Measurements from ENCODE around the gene MYL12B.

DNA sequence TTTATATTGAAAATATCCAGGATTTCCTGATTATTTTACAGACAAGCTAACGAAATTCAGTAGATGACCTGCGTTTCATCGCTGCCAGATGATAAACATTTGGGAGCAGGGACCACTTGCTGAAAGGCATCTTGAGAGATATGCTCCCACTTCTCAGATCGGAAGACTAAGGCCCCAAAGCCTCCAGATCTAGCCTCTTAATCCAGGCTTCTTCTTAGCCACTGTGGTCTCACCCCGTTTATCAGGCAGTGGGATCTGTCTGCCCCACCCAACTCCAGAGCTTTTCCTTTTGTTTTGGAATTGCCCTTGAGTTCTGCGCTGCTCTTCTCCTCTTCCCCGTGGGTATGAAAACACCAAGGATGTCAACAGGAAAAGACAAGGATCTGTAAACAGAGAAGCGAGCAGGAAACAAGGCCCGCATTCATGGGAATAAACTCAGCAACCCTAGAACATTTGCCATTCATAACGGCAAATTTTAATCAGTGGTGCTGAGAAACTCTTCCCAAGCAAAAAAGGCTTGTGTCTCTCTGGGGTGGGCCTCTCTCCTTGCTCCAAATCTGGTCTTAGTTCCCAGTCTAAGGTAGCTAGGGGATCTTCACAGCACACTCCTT lies 21.4 kb downstream of the MYL12B start:
- TF ChIP-seq CTCF (IDR thresholded peaks at IDR 0.05), result no peak
- no peak for TF ChIP-seq POLR2A (IDR thresholded peaks at IDR 0.05)

All from right lobe of liver (tissue), 4 donors.